ENCODE data around the gene HEG1. TPM values are rescaled to one million over a fixed set of nuclear protein-coding genes. Genes with fewer than 3 reads are reported as not detected.

Gene HEG1
- total and polyA plus RNA-seq, 2 of the 13 experiments (the other 11 are each of a cell fraction or from before 2014, with no cell fraction given), result 10.7 to 18.2 TPM

GRCh38 chr3:125001557-125002413 lies 54.0 kb downstream of the HEG1 start (continued):
- TF ChIP-seq DMTF1 (CRISPR knock-in tag; IDR thresholded peaks at IDR 0.05), result no peak
- 0 out of 2 replicates have a peak, but pooled peaks have one; percentile 53 for TF ChIP-seq ELF4 (CRISPR knock-in tag; IDR thresholded peaks at IDR 0.05; ENCODE audit: borderline replicate concordance)
- no peak for TF ChIP-seq ZBTB37 (CRISPR knock-in tag; IDR thresholded peaks at IDR 0.05)
- peak; percentile 87 for TF ChIP-seq ZBTB43 (CRISPR knock-in tag; conservative IDR thresholded peaks at IDR 0.05)
- TF ChIP-seq ZNF747 (CRISPR knock-in tag; IDR thresholded peaks at IDR 0.05; ENCODE audit: borderline replicate concordance), result 0 out of 2 replicates have a peak, but pooled peaks have one; percentile 54
- TF ChIP-seq CTCF (CRISPR knock-in tag; IDR thresholded peaks at IDR 0.05), result no peak
- no peak for TF ChIP-seq ZNF775 (CRISPR knock-in tag; IDR thresholded peaks at IDR 0.05; ENCODE audit: borderline replicate concordance)
- no peak for TF ChIP-seq KLF9 (CRISPR knock-in tag; IDR thresholded peaks at IDR 0.05; ENCODE audit: low read depth)
- TF ChIP-seq ZKSCAN8 (CRISPR knock-in tag; IDR thresholded peaks at IDR 0.05; ENCODE audit: borderline replicate concordance), result peak; percentile 71
- TF ChIP-seq ADNP (CRISPR knock-in tag; IDR thresholded peaks at IDR 0.05), result no peak
- TF ChIP-seq CREB1 (IDR thresholded peaks at IDR 0.05), result peak; percentile 86
- peak; percentile 72 for TF ChIP-seq CREB1 (CRISPR knock-in tag; IDR thresholded peaks at IDR 0.05)
- TF ChIP-seq MED8 (CRISPR knock-in tag; IDR thresholded peaks at IDR 0.05; ENCODE audit: insufficient replicate concordance), result peak; percentile 83
- peak; percentile 52; the same call in 1 of the 2 replicates for TF ChIP-seq AHR (CRISPR knock-in tag; IDR thresholded peaks at IDR 0.05)
- TF ChIP-seq CREB3 (CRISPR knock-in tag; IDR thresholded peaks at IDR 0.05), result 0 out of 2 replicates have a peak, but pooled peaks have one; percentile 35
- TF ChIP-seq ARNT2 (CRISPR knock-in tag; IDR thresholded peaks at IDR 0.05; ENCODE audit: low read depth), result 0 out of 2 replicates have a peak, but pooled peaks have one; percentile 60
- TF ChIP-seq HDAC2 (CRISPR knock-in tag; IDR thresholded peaks at IDR 0.05), result peak; percentile 94
- peak; percentile 43; the same call in 1 of the 2 replicates for TF ChIP-seq MIXL1 (CRISPR knock-in tag; IDR thresholded peaks at IDR 0.05)
- no peak for TF ChIP-seq PBX3 (CRISPR knock-in tag; IDR thresholded peaks at IDR 0.05; ENCODE audit: borderline replicate concordance)
- TF ChIP-seq SAP130 (CRISPR knock-in tag; IDR thresholded peaks at IDR 0.05; ENCODE audit: low read depth), result peak; percentile 94

Data from HepG2 (cell line).